ENCODE data around the gene PARD3B. TPM values are rescaled to one million over a fixed set of nuclear protein-coding genes. Genes with fewer than 3 reads are reported as not detected.

The PARD3B gene
- polyA plus RNA-seq, 3 donors = not detected

DNA sequence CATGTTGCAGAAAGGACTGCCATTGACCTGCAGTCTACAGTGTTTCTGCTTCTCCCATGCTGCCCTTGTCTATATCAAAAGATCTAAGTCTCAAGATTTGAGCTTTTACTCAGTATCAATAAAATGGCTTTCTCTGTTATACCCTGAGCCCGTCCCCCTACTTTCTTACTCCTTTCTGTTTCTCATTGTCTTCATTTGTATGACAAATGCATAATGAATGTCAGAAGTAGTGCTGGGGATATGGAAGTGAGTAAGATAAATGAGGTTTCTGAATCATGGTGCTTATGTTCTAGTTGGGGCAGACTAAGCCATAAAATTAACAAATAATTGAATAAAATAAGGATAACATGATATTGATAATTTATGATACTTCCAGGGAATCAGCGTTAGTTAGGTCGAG lies 128.6 kb downstream of the PARD3B start:
- H3K27ac Mint-ChIP-seq = no peak overlapping the region
- Histone ChIP-seq H3K27me3 (ENCODE audit: control insufficient read depth in 2 of 2, insufficient read depth in 2 of 2, low read length in 2 of 2) (no peaks in the 10 kb centered on the region), H3K4me3 (replicated peaks in 1 of 3; ENCODE audit: low read depth in 2 of 3, low read length in 3 of 3) (no peak overlapping the region), H3K4me2 (replicated peaks; ENCODE audit: extremely low read depth, low read length, poor library complexity, severe bottlenecking) (no peak overlapping the region), H3K9ac (ENCODE audit: insufficient read depth, low read length, poor library complexity, severe bottlenecking) (no peak overlapping the region), H3K9me3 (replicated peaks in 1 of 2; ENCODE audit: control insufficient read depth in 1 of 2, insufficient read depth in 1 of 2, low read length in 2 of 2) (peaks cover 0 to 6% of the 10 kb centered on the region in 2 donors), H2AFZ (ENCODE audit: insufficient read depth, low read depth, low read length, poor library complexity, severe bottlenecking) (no peak overlapping the region), H3K27ac (ENCODE audit: low read depth in 1 of 2, low read length in 2 of 2) (no peak overlapping the region), H3K4me1 (ENCODE audit: control insufficient read depth in 1 of 2, insufficient read depth in 2 of 2, low read length in 2 of 2) (no peaks in the 10 kb centered on the region), H3K79me2 (ENCODE audit: insufficient read depth, low read length) (no peaks in the 10 kb centered on the region), H4K20me1 (ENCODE audit: insufficient read depth, low read length) (no peaks in the 10 kb centered on the region), H3K36me3 (replicated peaks in 1 of 2; ENCODE audit: control insufficient read depth in 1 of 2, insufficient read depth in 2 of 2, low read length in 2 of 2) (no peaks in the 10 kb centered on the region)
- no peak overlapping the region for H3K4me3 Mint-ChIP-seq
- no peak for DNase-seq
- intact Hi-C loops (cut with micrococcal nuclease) = no loop called here
- H3K9me3 Mint-ChIP-seq = peaks cover 0 to 10% (median 3%) of the 10 kb centered on the region in 7 donors
- H3K4me1 Mint-ChIP-seq = no peaks in the 10 kb centered on the region
- no CpG with 5 or more reads among the region's 3 CpGs for WGBS (ENCODE audit: insufficient coverage)
- H3K36me3 Mint-ChIP-seq = no peaks in the 10 kb centered on the region
- TF ChIP-seq, protein P1, sequence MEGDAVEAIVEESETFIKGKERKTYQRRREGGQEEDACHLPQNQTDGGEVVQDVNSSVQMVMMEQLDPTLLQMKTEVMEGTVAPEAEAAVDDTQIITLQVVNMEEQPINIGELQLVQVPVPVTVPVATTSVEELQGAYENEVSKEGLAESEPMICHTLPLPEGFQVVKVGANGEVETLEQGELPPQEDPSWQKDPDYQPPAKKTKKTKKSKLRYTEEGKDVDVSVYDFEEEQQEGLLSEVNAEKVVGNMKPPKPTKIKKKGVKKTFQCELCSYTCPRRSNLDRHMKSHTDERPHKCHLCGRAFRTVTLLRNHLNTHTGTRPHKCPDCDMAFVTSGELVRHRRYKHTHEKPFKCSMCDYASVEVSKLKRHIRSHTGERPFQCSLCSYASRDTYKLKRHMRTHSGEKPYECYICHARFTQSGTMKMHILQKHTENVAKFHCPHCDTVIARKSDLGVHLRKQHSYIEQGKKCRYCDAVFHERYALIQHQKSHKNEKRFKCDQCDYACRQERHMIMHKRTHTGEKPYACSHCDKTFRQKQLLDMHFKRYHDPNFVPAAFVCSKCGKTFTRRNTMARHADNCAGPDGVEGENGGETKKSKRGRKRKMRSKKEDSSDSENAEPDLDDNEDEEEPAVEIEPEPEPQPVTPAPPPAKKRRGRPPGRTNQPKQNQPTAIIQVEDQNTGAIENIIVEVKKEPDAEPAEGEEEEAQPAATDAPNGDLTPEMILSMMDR (IDR thresholded peaks at IDR 0.05) = no peak
- H3K27me3 Mint-ChIP-seq (ENCODE audit: low read depth in 3 of 3) = no peaks in the 10 kb centered on the region

DNA sequence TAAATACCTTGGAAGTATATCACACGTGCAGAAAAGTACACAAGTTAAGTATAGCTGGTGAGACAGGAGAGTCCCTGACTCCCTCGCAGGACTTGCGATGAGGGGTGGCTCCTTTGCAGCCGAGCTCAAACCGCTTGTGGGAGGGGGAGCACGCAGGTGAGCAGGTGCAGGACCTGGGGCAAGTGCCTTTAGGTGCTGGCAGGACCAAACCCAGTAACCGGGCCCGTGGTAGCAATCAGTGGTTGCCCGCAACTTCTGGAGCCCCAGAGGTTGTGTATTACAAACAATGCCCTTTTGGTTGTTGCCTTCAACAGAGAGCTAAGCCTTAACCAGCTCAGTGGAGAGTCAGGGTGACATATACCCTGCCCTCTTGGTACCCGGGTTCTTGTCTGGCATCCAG lies 132.8 kb downstream of the PARD3B start:
- no peaks in the 10 kb centered on the region for H3K27me3 ChIP-seq (ENCODE audit: control insufficient read depth in 2 of 2, insufficient read depth in 2 of 2, low read length in 2 of 2)
- DNase-seq = no peak
- TF ChIP-seq, protein P1 (IDR thresholded peaks at IDR 0.05) = no peak
- H2AFZ ChIP-seq (ENCODE audit: insufficient read depth, low read depth, low read length, poor library complexity, severe bottlenecking) = no peak overlapping the region
- Mint-ChIP-seq H3K27me3 (ENCODE audit: low read depth in 3 of 3) (peaks cover 0 to 2% (median 0%) of the 10 kb centered on the region in 3 donors), H3K27ac (no peak overlapping the region), H3K4me3 (no peak overlapping the region), H3K36me3 (no peaks in the 10 kb centered on the region), H3K9me3 (peaks cover 0 to 8% (median 3%) of the 10 kb centered on the region in 7 donors), H3K4me1 (no peaks in the 10 kb centered on the region)
- no peak overlapping the region for H3K4me3 ChIP-seq (replicated peaks in 1 of 3; ENCODE audit: low read depth in 2 of 3, low read length in 3 of 3)
- no peaks in the 10 kb centered on the region for H4K20me1 ChIP-seq (ENCODE audit: insufficient read depth, low read length)
- H3K36me3 ChIP-seq (replicated peaks in 1 of 2; ENCODE audit: control insufficient read depth in 1 of 2, insufficient read depth in 2 of 2, low read length in 2 of 2) = no peaks in the 10 kb centered on the region
- no peak overlapping the region for H3K27ac ChIP-seq (ENCODE audit: low read depth in 1 of 2, low read length in 2 of 2)
- no peaks in the 10 kb centered on the region for H3K79me2 ChIP-seq (ENCODE audit: insufficient read depth, low read length)
- H3K4me1 ChIP-seq (ENCODE audit: control insufficient read depth in 1 of 2, insufficient read depth in 2 of 2, low read length in 2 of 2) = no peaks in the 10 kb centered on the region
- 97% methylated on average over 10 of the region's 10 CpGs for WGBS (ENCODE audit: insufficient coverage)
- no peak overlapping the region for H3K4me2 ChIP-seq (replicated peaks; ENCODE audit: extremely low read depth, low read length, poor library complexity, severe bottlenecking)
- intact Hi-C loops (cut with micrococcal nuclease) = no loop called here
- peaks cover 0 to 6% of the 10 kb centered on the region in 2 donors for H3K9me3 ChIP-seq (replicated peaks in 1 of 2; ENCODE audit: control insufficient read depth in 1 of 2, insufficient read depth in 1 of 2, low read length in 2 of 2)
- no peak overlapping the region for H3K9ac ChIP-seq (ENCODE audit: insufficient read depth, low read length, poor library complexity, severe bottlenecking)

Data from CD14-positive monocyte (primary cell).